Ascending aorta (tissue), 2 donors: ENCODE measurements around the gene RAPGEF4. TPM values are rescaled to one million over a fixed set of nuclear protein-coding genes. Genes with fewer than 3 reads are reported as not detected.
"Not testable (repeated sequence)": the region's sequence is repeated elsewhere in the genome, so short reads cannot be mapped to it uniquely, and the experiment has no call there.

ENCODE experiments used
- DNase-seq, 2 donors: peaks; one replicate each; pipeline ENCODE4 v3.0.0-alpha.2; 2019; ENCODE audit warnings: low spot score in 2 of 2
- H3K27ac ChIP-seq, 2 donors: fragments of 200-600 bp; sonication (generic); one replicate each; pipeline ENCODE4 v1.5.1; 2016 to 2017; ENCODE audit warnings: mild to moderate bottlenecking in 1 of 2
- H3K27me3 ChIP-seq: fragments of 200-600 bp; sonication (generic); one replicate; pipeline ENCODE4 v1.5.1; 2017
- H3K36me3 ChIP-seq, 2 donors: fragments of 200-600 bp; sonication (generic); one replicate each; pipeline ENCODE4 v1.5.1; 2016
- H3K4me1 ChIP-seq, 2 donors: fragments of 200-600 bp; sonication (generic); one replicate each; pipeline ENCODE4 v1.5.1; 2016 to 2017; ENCODE audit warnings: mild to moderate bottlenecking in 1 of 2
- H3K4me3 ChIP-seq, 2 donors: fragments of 200-600 bp; sonication (generic); one replicate each; pipeline ENCODE4 v1.5.1; 2016 to 2017; ENCODE audit warnings: mild to moderate bottlenecking in 1 of 2
- H3K9me3 ChIP-seq, 2 donors: fragments of 200-600 bp; sonication (generic); one replicate each; pipeline ENCODE4 v1.5.1; 2016
- CTCF ChIP-seq, 3 experiments: fragments of 200-600 bp in 2 of 3; fragments of 450-650 bp in 1 of 3; sonication (generic) in 2 of 3; IDR thresholded peaks; one replicate each; pipeline ENCODE4 v1.5.1; 2016 to 2019; ENCODE audit warnings: antibody characterized with exemption in 3 of 3, mild to moderate bottlenecking in 1 of 3, moderate library complexity in 1 of 3
- intact Hi-C: fragments of 100-400 bp; cut with DNase I; formaldehyde crosslinking; loops from one replicate; pipeline ENCODE4 v1.15.1; 2023
- total RNA-seq: library from RNA; depleted of rRNA; stranded (reverse); fragments of >200 nt; gene quantifications from one replicate; pipeline ENCODE4 v1.1.0, GENCODE V29; 2016

RAPGEF4 gene
- total RNA-seq, 1 donor from 2014 or later = 79.9 TPM

- H3K4me3 ChIP-seq = no peak overlapping the region
- no peak for DNase-seq
- H3K9me3 ChIP-seq = peaks cover 0 to 8% of the 10 kb centered on the region in 2 donors
- H3K36me3 ChIP-seq = no peaks in the 10 kb centered on the region
- no peak overlapping the region for H3K27ac ChIP-seq
- intact Hi-C loops = no loop called here
- H3K27me3 ChIP-seq = no peaks in the 10 kb centered on the region
- no peaks in the 10 kb centered on the region for H3K4me1 ChIP-seq
- TF ChIP-seq CTCF (IDR thresholded peaks at IDR 0.05) = no peak
Measured at GRCh38 chr2:172742931-172743540, 7.4 kb downstream of the RAPGEF4 start.

DNA sequence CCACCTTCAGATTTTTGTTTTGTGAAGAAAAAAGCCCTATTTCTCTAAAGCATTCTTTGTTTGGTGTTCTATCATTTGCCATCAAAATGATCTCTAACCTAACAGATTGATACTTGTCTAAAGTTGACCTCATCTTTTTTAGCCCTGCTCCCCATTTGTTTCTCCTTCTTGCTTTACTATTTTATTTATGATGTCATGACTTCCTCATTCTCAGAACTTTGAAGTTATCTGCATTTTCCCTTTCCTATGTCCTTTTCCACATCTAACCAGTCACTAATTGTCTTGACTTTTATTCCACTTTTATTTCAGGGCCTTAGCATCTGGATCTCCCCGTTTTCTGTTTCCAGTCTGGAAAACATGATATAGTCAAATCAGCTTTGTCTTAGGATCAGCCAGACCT, 8.3 kb downstream of the RAPGEF4 start:
- H3K4me3 ChIP-seq = no peak overlapping the region
- H3K27ac ChIP-seq = no peak overlapping the region
- no peak for DNase-seq
- peaks cover 0 to 8% of the 10 kb centered on the region in 2 donors for H3K9me3 ChIP-seq
- TF ChIP-seq CTCF (IDR thresholded peaks at IDR 0.05) = no peak
- no peaks in the 10 kb centered on the region for H3K4me1 ChIP-seq
- H3K36me3 ChIP-seq = no peaks in the 10 kb centered on the region
- H3K27me3 ChIP-seq = no peaks in the 10 kb centered on the region
- intact Hi-C loops = no loop called here

GRCh38 chr2:172745636-172746035, 10.0 kb downstream of the RAPGEF4 start:
- H3K27ac ChIP-seq = no peak overlapping the region
- H3K4me3 ChIP-seq = no peak overlapping the region
- H3K36me3 ChIP-seq = no peaks in the 10 kb centered on the region
- no peaks in the 10 kb centered on the region for H3K4me1 ChIP-seq
- H3K9me3 ChIP-seq = peaks cover 0 to 8% of the 10 kb centered on the region in 2 donors
- intact Hi-C loops = no loop called here
- no peak for TF ChIP-seq CTCF (IDR thresholded peaks at IDR 0.05)
- no peaks in the 10 kb centered on the region for H3K27me3 ChIP-seq
- DNase-seq = no peak

DNA sequence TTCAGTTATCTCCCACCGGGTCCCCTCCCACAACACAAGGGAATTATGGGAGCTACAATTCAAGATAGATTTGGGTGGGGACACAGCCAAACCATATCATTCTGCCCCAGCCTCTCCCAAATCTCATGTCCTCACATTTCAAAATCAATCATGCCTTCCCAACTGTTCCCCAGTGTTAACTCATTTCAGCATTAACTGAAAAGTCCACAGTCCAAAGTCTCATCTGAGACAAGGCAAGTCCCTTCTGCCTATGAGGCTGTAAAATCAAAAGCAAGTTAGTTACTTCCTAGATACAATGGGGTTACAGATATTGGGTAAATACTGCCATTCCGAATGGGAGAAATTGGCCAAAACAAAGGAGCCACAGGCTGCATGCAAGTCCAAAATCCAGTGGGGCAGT, 12.9 kb downstream of the RAPGEF4 start:
- intact Hi-C loops, H3K27ac ChIP-seq, H3K36me3 ChIP-seq, DNase-seq, H3K4me1 ChIP-seq, H3K4me3 ChIP-seq, H3K27me3 ChIP-seq, H3K9me3 ChIP-seq: not testable (repeated sequence)

DNA sequence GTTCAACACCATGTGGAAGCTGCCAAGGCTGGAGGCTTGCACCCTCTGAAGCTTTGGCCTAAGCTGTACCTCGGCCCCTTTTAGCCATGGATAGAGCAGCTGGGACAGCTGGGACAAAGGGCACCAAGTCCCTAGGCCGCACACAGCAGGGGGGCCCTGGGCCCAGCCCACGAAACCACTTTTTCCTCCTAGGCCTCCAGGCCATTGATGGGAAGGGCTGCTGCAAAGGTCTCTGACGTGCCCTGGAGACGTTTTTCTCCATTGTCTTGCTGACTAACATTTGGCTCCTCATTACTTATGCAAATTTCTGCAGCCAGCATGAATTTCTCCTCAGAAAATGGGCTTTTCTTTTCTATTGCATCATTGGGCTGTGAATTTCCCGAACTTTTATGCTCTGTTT, 13.7 kb downstream of the RAPGEF4 start:
- H3K9me3 ChIP-seq = peaks cover 0 to 3% of the 10 kb centered on the region in 2 donors
- no peaks in the 10 kb centered on the region for H3K4me1 ChIP-seq
- intact Hi-C loops = no loop called here
- no peak for DNase-seq
- no peak overlapping the region for H3K4me3 ChIP-seq
- no peak overlapping the region for H3K27ac ChIP-seq
- no peak for TF ChIP-seq CTCF (IDR thresholded peaks at IDR 0.05)
- no peaks in the 10 kb centered on the region for H3K27me3 ChIP-seq
- no peaks in the 10 kb centered on the region for H3K36me3 ChIP-seq

GRCh38 chr2:172751564-172751963, 15.9 kb downstream of the RAPGEF4 start:
- H3K36me3 ChIP-seq = no peaks in the 10 kb centered on the region
- H3K27ac ChIP-seq = no peak overlapping the region
- H3K27me3 ChIP-seq = no peaks in the 10 kb centered on the region
- no peak overlapping the region for H3K4me3 ChIP-seq
- no peaks in the 10 kb centered on the region for H3K4me1 ChIP-seq
- TF ChIP-seq CTCF (IDR thresholded peaks at IDR 0.05) = no peak
- H3K9me3 ChIP-seq = no peaks in the 10 kb centered on the region
- intact Hi-C loops = no loop called here
- DNase-seq = no peak
